HCT116 (cell line): Measurements from ENCODE around the gene CCDC88C. TPM values are rescaled to one million over a fixed set of nuclear protein-coding genes. Genes with fewer than 3 reads are reported as not detected.

Source experiments
- ATAC-seq: fragments of 200-7000 bp; cut with Tn5 transposase; 2 replicates; pipeline ENCODE4 v1.9.1; 2020; ENCODE audit warnings: mild to moderate bottlenecking, moderate library complexity
- BruUV-seq: library from RNA; stranded (reverse); fragments of 400-500 nt; replicated peaks from 2 replicates; lab custom pipeline; 2021; lab: Mats Ljungman, UMichigan
- CTCF ChIA-PET: fragments of 300-600 bp; sonication (Branson Sonifier 250); formaldehyde crosslinking; loops from one replicate; lab custom pipeline; 2021; ENCODE audit warnings: antibody characterized with exemption; lab: Charles Lee
- POLR2A ChIA-PET: fragments of 300-600, 350-600 bp; sonication (Branson Sonifier 250); formaldehyde crosslinking; loops from one replicate; lab custom pipeline; 2021; ENCODE audit warnings: antibody characterized with exemption; lab: Charles Lee
- RAD21 ChIA-PET, 2 experiments: fragments of 300-600 bp; sonication (Branson Sonifier 250); formaldehyde crosslinking; loops; one replicate each; lab custom pipeline; 2023; ENCODE audit warnings: low total read pairs in 2 of 2; ENCODE audit not compliant: uncharacterized antibody in 2 of 2, unreplicated experiment in 2 of 2, low non-redundant PET in 1 of 2; lab: Charles Lee
- DNase-seq: peaks from one replicate; pipeline ENCODE4 v3.0.0-alpha.2; 2010; ENCODE audit warnings: low read depth, low spot score
- H2AFZ ChIP-seq: fragments of 200-600 bp; shearing (Covaris generic), sonication (generic); 2 replicates; pipeline ENCODE4 v1.6.1; 2017; ENCODE audit warnings: low read depth, mixed run types, mixed read lengths, antibody characterized with exemption, low read length; ENCODE audit not compliant: poor library complexity, severe bottlenecking
- H3K27ac ChIP-seq: 2 replicates; pipeline ENCODE4 v1.5.1; 2012; ENCODE audit warnings: low read depth, low read length
- H3K27me3 ChIP-seq: fragments of 200-600 bp; sonication (generic); 2 replicates; pipeline ENCODE4 v1.6.1; 2016; ENCODE audit warnings: mixed run types, low read length, mixed read lengths; ENCODE audit not compliant: insufficient read depth
- H3K36me3 ChIP-seq, 2 experiments: fragments of 200-500 bp in 1 of 2; fragments of 200-600 bp in 1 of 2; sonication (Bioruptor generic) in 1 of 2; sonication (generic) in 1 of 2; 2 replicates each; pipeline versions ENCODE4 v1.5.1 to v1.6.1; 2014 to 2016; ENCODE audit warnings: low read length in 2 of 2, inconsistent platforms in 1 of 2, mixed read lengths in 1 of 2, mixed run types in 1 of 2; ENCODE audit not compliant: insufficient read depth in 2 of 2, control insufficient read depth in 1 of 2
- H3K4me1 ChIP-seq, 2 experiments: fragments of 200-600 bp in 1 of 2; sonication (generic) in 1 of 2; 2 replicates each; pipeline versions ENCODE4 v1.5.1 to v1.6.1; 2012 to 2017; ENCODE audit warnings: low read length in 2 of 2, inconsistent platforms in 1 of 2, mild to moderate bottlenecking in 1 of 2, mixed read lengths in 1 of 2, mixed run types in 1 of 2, moderate library complexity in 1 of 2; ENCODE audit not compliant: insufficient read depth in 2 of 2, control insufficient read depth in 1 of 2
- H3K4me2 ChIP-seq: fragments of 200-600 bp; sonication (generic); 2 replicates; pipeline ENCODE4 v1.6.1; 2017; ENCODE audit warnings: mixed run types, low read length, mixed read lengths
- H3K4me3 ChIP-seq, 2 experiments: fragments of 200-600 bp in 1 of 2; sonication (generic) in 1 of 2; replicated peaks in 1 of 2; 2 replicates each; pipeline ENCODE4 v1.5.1; 2011 to 2016; ENCODE audit warnings: low read length in 2 of 2, control low read depth in 1 of 2, low read depth in 1 of 2, mild to moderate bottlenecking in 1 of 2, mixed read lengths in 1 of 2, mixed run types in 1 of 2
- H3K79me2 ChIP-seq: fragments of 200-600 bp; sonication (generic); 2 replicates; pipeline ENCODE4 v1.6.1; 2017; ENCODE audit warnings: mild to moderate bottlenecking, mixed run types, low read length, moderate library complexity, mixed read lengths; ENCODE audit not compliant: insufficient read depth
- H3K9ac ChIP-seq: fragments of 200-600 bp; sonication (generic); 2 replicates; pipeline ENCODE4 v1.6.1; 2016; ENCODE audit warnings: low read length, mixed read lengths
- H3K9me2 ChIP-seq: fragments of 200-600 bp; sonication (generic), shearing (Covaris generic); 2 replicates; pipeline ENCODE4 v1.6.1; 2017; ENCODE audit warnings: mixed run types, mild to moderate bottlenecking, moderate library complexity; ENCODE audit not compliant: insufficient read depth
- H3K9me3 ChIP-seq, 2 experiments: fragments of 200-500 bp in 1 of 2; fragments of 200-600 bp in 1 of 2; sonication (Bioruptor generic) in 1 of 2; sonication (generic) in 1 of 2; 2 replicates each; pipeline ENCODE4 v1.6.1; 2014 to 2017; ENCODE audit warnings: low read length in 2 of 2, mixed read lengths in 2 of 2, inconsistent platforms in 1 of 2, low read depth in 1 of 2, mild to moderate bottlenecking in 1 of 2, mixed run types in 1 of 2, moderate library complexity in 1 of 2; ENCODE audit not compliant: control insufficient read depth in 1 of 2, insufficient read depth in 1 of 2
- H4K20me1 ChIP-seq: fragments of 200-600 bp; sonication (generic), shearing (Covaris generic); 2 replicates; pipeline ENCODE4 v1.6.1; 2017; ENCODE audit warnings: mixed run types, mild to moderate bottlenecking, moderate library complexity; ENCODE audit not compliant: insufficient read depth
- ATF3 ChIP-seq: IDR thresholded peaks from 2 replicates; pipeline ENCODE4 v1.6.1; 2012
- CBX3 ChIP-seq: IDR thresholded peaks from 2 replicates; pipeline ENCODE4 v1.6.1; 2012; ENCODE audit warnings: low read depth
- CEBPB ChIP-seq: IDR thresholded peaks from 2 replicates; pipeline ENCODE4 v1.6.1; 2012; ENCODE audit warnings: low read depth
- CTCF ChIP-seq, 3 experiments: fragments of 200-600 bp in 1 of 3; sonication (generic) in 1 of 3; IDR thresholded peaks in 2 of 3; conservative IDR thresholded peaks in 1 of 3; 2 replicates each; pipeline ENCODE4 v1.5.1; 2012 to 2017; ENCODE audit warnings: low read depth in 2 of 3, low read length in 2 of 3, antibody characterized with exemption in 1 of 3, borderline replicate concordance in 1 of 3, control low read depth in 1 of 3, mild to moderate bottlenecking in 1 of 3, mixed read lengths in 1 of 3, mixed run types in 1 of 3, moderate library complexity in 1 of 3; ENCODE audit not compliant: insufficient read depth in 1 of 3
- EGR1 ChIP-seq: IDR thresholded peaks from 2 replicates; pipeline ENCODE4 v1.6.1; 2012; ENCODE audit warnings: low read depth
- ELF1 ChIP-seq: IDR thresholded peaks from 2 replicates; pipeline ENCODE4 v1.6.1; 2012; ENCODE audit warnings: low read depth, borderline replicate concordance
- FOSL1 ChIP-seq: IDR thresholded peaks from 2 replicates; pipeline ENCODE4 v1.6.1; 2012; ENCODE audit warnings: low read depth
- JUND ChIP-seq: IDR thresholded peaks from 2 replicates; pipeline ENCODE4 v1.6.1; 2012
- MAX ChIP-seq: IDR thresholded peaks from 2 replicates; pipeline ENCODE4 v1.6.1; 2012
- POLR2A ChIP-seq: IDR thresholded peaks from 2 replicates; pipeline ENCODE4 v1.7.0; 2011; ENCODE audit warnings: borderline replicate concordance; ENCODE audit not compliant: insufficient read depth, insufficient read length; ENCODE audit errors: extremely low read depth
- POLR2AphosphoS5 ChIP-seq: IDR thresholded peaks from 2 replicates; pipeline ENCODE4 v1.6.1; 2011; ENCODE audit warnings: mild to moderate bottlenecking, low read depth, low read length, moderate library complexity
- REST ChIP-seq: IDR thresholded peaks from 2 replicates; pipeline ENCODE4 v1.6.1; 2012; ENCODE audit warnings: low read depth
- SIN3A ChIP-seq: IDR thresholded peaks from 2 replicates; pipeline ENCODE4 v1.6.1; 2012; ENCODE audit warnings: low read depth
- SP1 ChIP-seq: IDR thresholded peaks from 2 replicates; pipeline ENCODE4 v1.6.1; 2012; ENCODE audit warnings: low read depth
- TCF7L2 ChIP-seq: IDR thresholded peaks from 2 replicates; pipeline ENCODE4 v1.7.0; 2011; ENCODE audit warnings: borderline replicate concordance, inconsistent platforms; ENCODE audit not compliant: insufficient read depth, insufficient read length; ENCODE audit errors: extremely low read depth
- YY1 ChIP-seq: IDR thresholded peaks from 2 replicates; pipeline ENCODE4 v1.6.1; 2011; ENCODE audit warnings: low read length, low read depth, moderate library complexity, mild to moderate bottlenecking; ENCODE audit not compliant: insufficient replicate concordance; ENCODE audit errors: extremely low read depth
- ZFX ChIP-seq: fragments of 450-650 bp; IDR thresholded peaks from 2 replicates; pipeline ENCODE4 v1.6.1; 2017
- ZNF274 ChIP-seq: fragments of 200-500 bp; sonication (Bioruptor generic); IDR thresholded peaks from 2 replicates; pipeline ENCODE4 v1.6.1; 2014; ENCODE audit warnings: mild to moderate bottlenecking, low read depth, low read length, inconsistent platforms
- intact Hi-C: fragments of 100-400 bp; cut with micrococcal nuclease; formaldehyde crosslinking; loops from 2 replicates; pipeline ENCODE4 v1.10.0; 2022
- total RNA-seq: library from RNA; stranded (reverse); gene quantifications from one replicate; pipeline ENCODE4 v1.2.1, GENCODE V29; 2021; ENCODE audit not compliant: unreplicated experiment

CCDC88C gene
- total RNA-seq, 1 experiment from 2014 or later, result 20.8 TPM

- Histone ChIP-seq H3K79me2 (no peaks in the 10 kb centered on the region), H3K4me1 (no peaks in the 10 kb centered on the region; a peak in 1 of 4 replicates), H3K9me2 (no peaks in the 10 kb centered on the region), H3K9ac (no peak overlapping the region), H3K9me3 (no peaks in the 10 kb centered on the region), H3K36me3 (no peaks in the 10 kb centered on the region), H3K27ac (no peak overlapping the region), H2AFZ (no peak overlapping the region), H3K4me3 (no peak overlapping the region), H3K27me3 (no peaks in the 10 kb centered on the region), H4K20me1 (no peaks in the 10 kb centered on the region), H3K4me2 (no peak overlapping the region)
- ChIA-PET CTCF (no interaction called here), RAD21 (no interaction called here), POLR2A (no interaction called here)
- DNase-seq (no peak), ATAC-seq (no peak)
- intact Hi-C loops, result no loop called here
- no peak for TF ChIP-seq FOSL1
- TF ChIP-seq CEBPB, result no peak
- TF ChIP-seq POLR2A, result no peak
- TF ChIP-seq SIN3A, result no peak
- TF ChIP-seq JUND, result no peak
- no peak for TF ChIP-seq ZNF274
- TF ChIP-seq ATF3, result no peak
- no peak for TF ChIP-seq SP1
- TF ChIP-seq YY1, result no peak
- no peak for TF ChIP-seq EGR1
- no peak for TF ChIP-seq POLR2AphosphoS5
- no peak for TF ChIP-seq ELF1
- TF ChIP-seq MAX, result no peak
- TF ChIP-seq CBX3, result no peak
- no peak for TF ChIP-seq REST
- TF ChIP-seq ZFX, result no peak
- no peak for TF ChIP-seq CTCF (IDR thresholded peaks at IDR 0.05 in 2 of 3, conservative IDR thresholded peaks at IDR 0.05 in 1 of 3; ENCODE audit: borderline replicate concordance in 1 of 3, insufficient read depth in 1 of 3, low read depth in 2 of 3, low read length in 2 of 3)
- TF ChIP-seq TCF7L2, result no peak
- no TSS peak for BruUV-seq
Observed at GRCh38 chr14:91380123-91380522, 37.5 kb downstream of the CCDC88C start.
